Stimulated activated CD8-positive, alpha-beta memory T cell treated with anti-CD3 and anti-CD28 coated beads, Interleukin-4, amount 100 ng/mL, for 1 hour (primary cell): ENCODE data around the gene ZNF512.
"Not testable (repeated sequence)": the region's sequence is repeated elsewhere in the genome, so short reads cannot be mapped to it uniquely, and the experiment has no call there.

Experiments used
- DNase-seq, 2 donors: peaks; one replicate each; pipeline ENCODE4 v3.0.0-alpha.2; 2020; ENCODE audit warnings: low read depth in 2 of 2, low spot score in 1 of 2

Gene ZNF512

GRCh38 chr2:27583390-27583915 lies 611 bp downstream of the ZNF512 start:
- DNase-seq, result no peak

DNA sequence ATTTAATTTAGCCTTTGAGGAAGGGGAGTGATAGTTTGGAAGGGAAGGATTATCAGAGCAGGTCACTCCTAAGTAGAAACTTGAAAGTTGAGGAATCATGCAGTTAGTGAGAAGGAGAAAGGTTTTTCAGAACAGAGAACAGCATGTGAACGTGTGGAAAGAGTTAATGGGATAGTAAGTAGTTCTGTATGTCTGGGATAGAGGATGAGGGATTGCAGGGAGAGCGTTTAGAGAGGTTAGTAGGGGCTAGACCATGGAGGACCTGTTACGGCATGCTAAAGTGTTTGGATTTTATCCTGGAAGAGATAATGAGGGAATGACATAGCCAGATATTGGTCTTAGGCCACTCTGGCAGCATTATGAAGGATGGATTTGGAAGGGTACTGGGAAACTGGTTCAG lies 1.8 kb downstream of the ZNF512 start:
- no peak for DNase-seq

- no peak for DNase-seq
Measured at GRCh38 chr2:27587025-27587424, 4.2 kb downstream of the ZNF512 start.

- DNase-seq, result no peak
Measured at GRCh38 chr2:27588308-27588707, 5.5 kb downstream of the ZNF512 start.

DNA sequence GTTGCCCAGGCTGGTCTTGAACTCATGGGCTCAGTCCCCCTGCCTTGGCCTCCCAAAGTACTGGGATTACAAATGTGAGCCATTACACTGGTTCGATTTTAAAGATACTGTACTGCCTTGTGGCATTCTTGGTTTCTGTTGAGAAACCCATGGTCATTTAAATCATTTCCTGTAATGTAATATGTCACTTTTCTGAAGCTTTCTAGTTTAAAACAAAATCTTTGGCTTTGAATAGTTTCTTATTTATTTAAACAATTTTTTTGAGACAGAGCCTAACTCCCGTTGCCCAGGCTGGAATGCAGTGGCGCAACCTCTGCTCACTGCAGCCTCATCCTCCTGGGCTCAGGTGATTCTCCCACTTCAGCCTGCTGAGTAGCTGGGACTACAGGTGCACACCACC lies 8.9 kb downstream of the ZNF512 start:
- DNase-seq, result no peak

DNA sequence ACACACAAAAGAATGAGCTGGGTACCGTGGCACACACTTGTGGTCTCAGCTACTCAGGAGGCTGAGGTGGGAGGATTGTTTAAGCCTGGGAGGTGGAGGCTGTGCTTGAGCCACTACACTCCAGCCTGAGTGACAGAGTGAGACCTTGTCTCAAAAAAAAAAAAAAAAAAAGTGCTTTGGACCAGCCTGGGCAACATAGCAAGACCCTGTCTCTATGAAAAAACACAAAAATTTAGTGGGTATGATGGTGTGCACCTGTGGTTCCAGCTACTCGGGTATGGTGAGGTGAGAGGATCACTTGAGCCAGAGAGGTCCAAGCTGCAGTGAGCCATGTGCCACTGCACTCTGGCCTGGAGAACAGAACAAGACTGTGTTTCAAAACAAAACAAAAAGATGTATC lies 10.4 kb downstream of the ZNF512 start:
- DNase-seq, result no peak

- not testable (repeated sequence) for DNase-seq
Measured at GRCh38 chr2:27594020-27594703, 11.3 kb downstream of the ZNF512 start.

DNA sequence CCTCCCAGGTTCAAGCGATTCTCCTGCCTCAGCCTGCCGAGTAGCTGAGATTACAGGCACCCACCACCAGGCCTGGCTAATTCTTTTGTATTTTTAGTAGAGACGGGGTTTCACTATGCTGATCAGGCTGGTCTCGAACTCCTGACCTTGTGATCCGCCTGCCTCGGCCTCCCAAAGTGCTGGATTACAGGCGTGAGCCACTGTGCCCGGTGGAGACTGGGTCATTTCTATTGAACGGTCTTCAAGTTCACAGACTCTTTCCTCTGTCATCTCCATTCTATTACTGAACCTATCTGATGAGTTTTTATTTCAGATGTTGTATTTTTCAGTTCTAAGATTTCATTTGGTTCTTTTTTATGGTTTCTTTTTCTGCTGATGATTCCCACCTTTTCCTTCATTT lies 12.6 kb downstream of the ZNF512 start:
- DNase-seq, result not testable (repeated sequence)

GRCh38 chr2:27596627-27597026 lies 13.8 kb downstream of the ZNF512 start:
- no peak for DNase-seq

DNA sequence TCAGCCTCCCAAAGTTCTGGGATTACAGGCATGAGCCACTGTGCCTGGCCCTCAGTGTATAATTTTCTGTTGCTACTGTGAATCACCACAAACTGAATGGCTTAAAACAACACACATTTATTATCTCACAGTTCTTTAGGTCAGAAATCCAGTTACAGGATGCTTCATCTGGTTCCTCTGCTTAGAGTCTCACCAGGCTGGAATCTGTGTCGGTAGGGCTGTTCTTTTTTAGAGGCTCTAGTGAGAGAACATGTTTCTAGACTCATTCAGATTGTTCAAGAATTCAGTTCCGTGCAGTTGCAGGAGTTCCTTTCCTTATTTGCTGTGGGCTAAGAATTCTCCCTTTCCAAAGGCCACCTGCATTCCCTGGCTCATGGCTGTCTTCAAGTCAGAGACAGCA lies 23.8 kb downstream of the ZNF512 start:
- no peak for DNase-seq

DNA sequence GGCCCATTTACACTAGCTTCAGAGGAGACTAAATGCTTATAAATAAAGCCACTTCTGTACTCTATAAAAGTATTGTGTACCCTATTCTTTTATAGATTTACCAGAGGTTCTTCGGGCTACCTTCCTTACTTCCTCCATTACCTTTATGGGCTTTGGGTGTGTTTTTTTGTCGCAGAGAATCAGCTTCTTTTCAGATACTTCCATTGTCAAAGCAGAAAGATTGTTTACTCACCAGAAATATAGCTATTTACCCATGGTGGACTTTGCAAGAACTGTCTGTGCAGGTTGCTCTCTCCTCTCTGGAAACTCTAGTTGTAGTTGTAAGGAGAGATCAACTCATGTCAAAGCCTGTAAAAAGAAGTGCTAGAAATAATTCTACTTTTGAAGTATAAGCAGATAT lies 31.1 kb downstream of the ZNF512 start:
- DNase-seq, result no peak

DNA sequence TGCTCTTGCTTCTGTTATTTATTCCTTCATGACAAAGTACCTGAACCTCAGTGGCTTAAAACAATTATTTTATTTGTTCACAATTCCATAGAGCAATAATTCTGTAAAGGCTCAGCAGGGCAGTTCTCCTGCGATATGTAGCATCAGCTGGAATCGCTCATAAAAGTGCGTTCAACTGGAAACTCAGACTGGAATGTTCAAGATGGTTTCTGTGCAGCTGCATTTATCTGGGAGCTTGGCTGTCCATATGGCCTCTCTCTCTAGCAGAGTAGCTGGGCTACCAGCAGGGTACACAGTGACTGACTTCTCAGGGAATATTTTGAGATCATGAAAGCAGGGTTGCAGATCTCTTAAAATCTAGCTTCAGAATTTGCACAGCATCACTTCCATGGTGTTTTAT lies 32.5 kb downstream of the ZNF512 start:
- no peak for DNase-seq

DNA sequence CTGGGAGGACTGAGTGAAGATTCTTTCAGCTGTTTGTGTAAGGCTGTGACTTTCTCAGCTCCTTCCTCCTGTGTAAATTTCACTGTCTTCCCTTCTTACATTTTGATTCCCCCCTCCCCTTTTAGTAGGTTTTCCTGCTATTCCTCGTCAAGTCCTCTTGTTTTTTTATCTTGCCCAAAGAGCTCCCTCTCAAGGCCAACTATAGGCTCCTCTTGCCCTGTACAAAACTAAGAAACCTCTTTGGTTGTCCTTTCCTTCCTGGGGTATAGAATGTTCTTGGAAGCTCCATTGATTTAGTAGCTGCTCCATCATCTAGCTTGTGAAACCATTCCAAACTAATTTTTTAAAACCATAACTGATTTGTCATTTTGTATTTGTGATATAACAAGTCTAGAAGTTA lies 38.7 kb downstream of the ZNF512 start:
- DNase-seq, result no peak

- DNase-seq, result no peak
Measured at GRCh38 chr2:27622921-27623384, 40.1 kb downstream of the ZNF512 start.

GRCh38 chr2:27624943-27625342 lies 42.1 kb downstream of the ZNF512 start:
- DNase-seq, result no peak

GRCh38 chr2:27626323-27626722 lies 43.5 kb downstream of the ZNF512 start:
- not testable (repeated sequence) for DNase-seq

GRCh38 chr2:27626921-27627320 lies 44.1 kb downstream of the ZNF512 start:
- DNase-seq, result not testable (repeated sequence)

- no peak for DNase-seq
Measured at GRCh38 chr2:27627963-27628766, 45.3 kb downstream of the ZNF512 start.

- DNase-seq, result peak; percentile 90
Measured at GRCh38 chr2:27628767-27629709, 46.2 kb downstream of the ZNF512 start, which contains the start of the genes CCDC121 and GPN1. Gene CCDC121, minus strand, starts transcription at chr2:27629012. Its CDS starts 1,213 bp downstream, at chr2:27627799. Gene GPN1, plus strand, starts transcription at chr2:27629050. Its CDS starts 9 bp downstream, at chr2:27629059.

DNA sequence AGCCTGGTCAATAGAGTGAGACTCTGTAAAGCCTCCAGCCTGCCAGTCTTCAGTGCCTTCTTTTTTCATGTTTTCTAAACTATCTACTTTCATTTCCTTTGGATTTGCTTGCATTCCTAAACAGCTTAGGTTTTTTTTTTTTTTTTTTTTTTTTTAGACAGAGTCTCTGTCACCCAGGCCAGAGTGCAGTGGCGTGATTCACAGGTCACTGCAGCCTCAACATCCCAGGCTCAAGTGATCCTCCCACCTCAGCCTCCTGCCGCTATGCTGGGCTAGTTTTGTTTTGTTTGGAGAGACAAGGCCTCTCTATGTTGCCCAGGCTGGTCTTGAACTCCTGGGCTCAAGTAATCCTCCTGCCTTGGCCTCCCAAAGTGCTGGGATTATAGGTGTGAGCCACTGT lies 47.4 kb downstream of the ZNF512 start:
- DNase-seq, result not testable (repeated sequence)

DNA sequence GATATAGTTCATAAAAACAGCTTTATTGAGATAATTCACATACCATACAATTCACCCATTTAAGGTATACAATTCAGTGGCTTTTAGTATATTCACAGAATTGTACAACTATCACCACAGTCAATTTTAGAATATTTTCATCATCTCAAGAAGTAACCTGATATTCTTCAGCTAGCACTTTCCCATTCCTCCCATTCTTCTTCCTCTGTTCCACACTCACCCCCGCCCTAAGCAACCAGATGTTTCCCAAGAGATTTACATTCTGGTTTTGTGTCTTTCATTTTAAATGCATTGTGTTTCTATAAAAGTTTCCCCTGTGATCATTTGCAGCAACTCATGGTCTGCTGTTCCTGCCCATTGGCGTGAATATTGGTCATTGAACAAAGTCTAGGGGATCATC lies 51.4 kb downstream of the ZNF512 start:
- DNase-seq, result no peak
